ENCODE measurements around the gene HCRTR2. TPM values are rescaled to one million over a fixed set of nuclear protein-coding genes. Genes with fewer than 3 reads are reported as not detected.

Gene HCRTR2
- total RNA-seq, 4 donors from 2014 or later: 0.21 TPM; not detected in 3

DNA sequence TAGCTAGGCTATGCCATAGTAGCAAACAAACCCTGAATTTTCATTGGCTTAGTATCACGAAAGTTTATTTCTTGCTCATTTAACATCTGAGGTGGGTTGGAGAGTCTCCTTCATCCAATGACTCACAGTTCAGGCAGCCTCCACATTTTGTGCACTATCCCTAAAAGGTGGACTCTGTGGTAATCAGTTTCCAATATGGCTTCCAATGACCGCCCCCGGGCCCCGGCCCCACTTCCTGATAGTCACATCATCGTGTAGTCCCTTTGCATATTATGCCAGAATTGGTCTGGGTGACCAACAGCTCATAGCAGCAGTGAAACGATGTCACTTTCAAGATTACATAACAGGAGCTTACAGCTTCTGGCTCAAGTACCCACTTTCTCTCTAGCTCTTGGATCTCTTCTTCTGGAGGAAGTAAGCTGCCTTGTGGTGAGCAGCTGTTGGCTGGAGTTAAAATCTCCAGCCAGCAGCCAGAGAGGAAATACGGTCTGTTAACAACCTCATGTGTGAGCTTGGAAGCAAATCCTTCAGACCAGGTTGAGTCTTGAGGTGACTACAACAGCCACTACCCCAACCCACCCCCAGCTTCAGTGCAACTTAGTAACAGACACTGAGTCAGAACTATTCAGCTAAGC is 7.8 kb downstream of the HCRTR2 start:
- Histone ChIP-seq H3K36me3 (no peaks in the 10 kb centered on the region), H3K27me3 (no peaks in the 10 kb centered on the region), H3K27ac (no peak overlapping the region), H3K4me3 (no peak overlapping the region), H3K9me3 (no peaks in the 10 kb centered on the region), H3K4me1 (no peaks in the 10 kb centered on the region)
- DNase-seq: no peak
- intact Hi-C loops (cut with DNase I; ENCODE audit: low total_unique reads): no loop called here
- no peak for TF ChIP-seq CTCF (IDR thresholded peaks at IDR 0.05)
- no peak for TF ChIP-seq POLR2A (IDR thresholded peaks at IDR 0.05)

DNA sequence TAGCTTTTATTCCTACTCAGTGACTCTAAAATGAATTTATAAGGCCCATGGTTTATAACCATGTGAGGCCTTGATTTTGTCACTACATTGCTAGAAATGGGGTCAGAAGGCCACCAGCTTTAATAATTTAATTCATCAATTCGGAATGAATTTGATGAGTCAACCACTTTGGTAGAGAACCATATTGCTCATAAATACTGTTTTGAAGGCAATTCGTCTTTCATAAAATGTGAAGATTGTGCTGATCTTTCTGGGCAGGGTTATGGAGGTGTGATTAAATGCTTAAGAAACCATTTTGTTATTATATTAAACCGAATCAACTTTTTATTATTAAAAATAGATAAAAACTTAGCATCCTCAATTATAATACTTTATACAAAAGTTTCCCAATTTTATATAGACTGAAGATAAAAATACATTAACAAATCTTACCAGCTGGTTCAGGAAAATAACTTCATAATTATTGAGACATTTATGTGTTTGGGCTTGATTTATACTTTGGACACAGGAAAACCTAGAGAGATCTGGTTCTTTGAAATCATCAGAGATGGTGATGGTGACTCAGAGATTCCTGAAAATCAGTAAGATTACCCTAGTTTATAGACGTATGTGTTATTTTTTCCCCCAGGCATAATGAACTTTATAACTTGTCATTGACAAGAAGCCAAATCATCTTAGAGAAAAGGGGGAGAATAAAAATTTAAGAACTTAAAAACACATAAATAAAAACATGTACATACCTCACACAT is 10.6 kb downstream of the HCRTR2 start:
- H3K9me3 ChIP-seq: no peaks in the 10 kb centered on the region
- intact Hi-C loops (cut with DNase I; ENCODE audit: low total_unique reads): no loop called here
- H3K4me1 ChIP-seq: no peaks in the 10 kb centered on the region
- H3K36me3 ChIP-seq: no peaks in the 10 kb centered on the region
- H3K27ac ChIP-seq: no peak overlapping the region
- no peaks in the 10 kb centered on the region for H3K27me3 ChIP-seq
- no peak for DNase-seq
- no peak overlapping the region for H3K4me3 ChIP-seq
- TF ChIP-seq CTCF (IDR thresholded peaks at IDR 0.05) (no peak), POLR2A (IDR thresholded peaks at IDR 0.05) (no peak)

DNA sequence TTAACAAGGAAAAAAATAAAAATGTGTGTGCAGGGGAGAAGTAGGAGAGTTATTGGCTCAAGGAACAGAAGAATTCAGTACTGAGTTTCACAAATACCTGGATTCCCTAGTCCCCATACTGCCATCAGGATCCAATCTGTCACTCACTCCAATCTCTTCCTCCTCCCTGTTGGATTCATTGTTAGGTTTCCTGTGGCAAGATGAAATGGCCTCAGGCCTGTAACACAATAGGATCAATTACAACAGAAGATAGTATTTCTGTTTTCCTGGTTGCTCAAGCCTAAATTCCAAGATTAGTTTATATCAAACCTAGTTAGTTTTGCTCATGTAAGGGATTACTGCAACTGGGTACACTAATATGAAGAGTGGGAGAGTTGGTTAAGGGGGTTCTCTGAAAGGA is 24.4 kb downstream of the HCRTR2 start:
- Histone ChIP-seq H3K9me3 (no peaks in the 10 kb centered on the region), H3K4me3 (no peak overlapping the region), H3K36me3 (no peaks in the 10 kb centered on the region), H3K4me1 (no peaks in the 10 kb centered on the region), H3K27ac (no peak overlapping the region), H3K27me3 (no peaks in the 10 kb centered on the region)
- intact Hi-C loops (cut with DNase I; ENCODE audit: low total_unique reads): no loop called here
- TF ChIP-seq POLR2A (IDR thresholded peaks at IDR 0.05) (no peak), CTCF (IDR thresholded peaks at IDR 0.05) (no peak)
- DNase-seq: no peak

GRCh38 chr6:55199239-55199638 is 24.9 kb downstream of the HCRTR2 start:
- TF ChIP-seq CTCF (IDR thresholded peaks at IDR 0.05) (no peak), POLR2A (IDR thresholded peaks at IDR 0.05) (no peak)
- Histone ChIP-seq H3K36me3 (no peaks in the 10 kb centered on the region), H3K27me3 (no peaks in the 10 kb centered on the region), H3K4me3 (no peak overlapping the region), H3K4me1 (no peaks in the 10 kb centered on the region), H3K9me3 (no peaks in the 10 kb centered on the region), H3K27ac (no peak overlapping the region)
- intact Hi-C loops (cut with DNase I; ENCODE audit: low total_unique reads): no loop called here
- DNase-seq: no peak
